Stimulated activated CD4-positive, alpha-beta T cell treated with anti-CD3 and anti-CD28 coated beads, Interleukin-15, amount 100 ng/mL, for 1 hour (primary cell): ENCODE measurements around the gene IFITM2.
A peak's percentile ranks its signal among the peaks of the same experiment; 100 is the strongest.
"Not testable (repeated sequence)": the region's sequence is repeated elsewhere in the genome, so short reads cannot be mapped to it uniquely, and the experiment has no call there.

Experiments
- DNase-seq, 2 donors: peaks; one replicate each; pipeline ENCODE4 v3.0.0-alpha.2; 2020; ENCODE audit warnings: low read depth in 1 of 2, low spot score in 1 of 2

Gene IFITM2

DNA sequence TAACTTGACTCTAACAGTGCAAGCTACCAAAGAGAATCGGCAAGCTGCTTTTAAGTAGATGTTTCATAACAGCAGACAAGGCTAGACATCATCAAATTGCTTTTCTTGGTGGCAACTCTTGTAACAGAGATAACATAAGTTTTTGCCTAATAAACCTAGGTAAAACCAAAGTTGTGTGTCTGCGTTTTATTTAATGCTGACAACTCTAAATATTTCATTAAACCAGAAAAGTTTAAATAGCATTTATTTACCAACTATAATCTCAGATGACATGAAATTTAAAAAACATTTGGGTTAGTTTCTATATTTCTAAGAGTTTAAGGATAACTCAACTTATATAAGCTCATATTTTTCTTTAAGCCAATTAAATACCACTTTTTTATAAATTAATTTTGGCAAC, 32.3 kb downstream of the IFITM2 start:
- DNase-seq: no peak

DNA sequence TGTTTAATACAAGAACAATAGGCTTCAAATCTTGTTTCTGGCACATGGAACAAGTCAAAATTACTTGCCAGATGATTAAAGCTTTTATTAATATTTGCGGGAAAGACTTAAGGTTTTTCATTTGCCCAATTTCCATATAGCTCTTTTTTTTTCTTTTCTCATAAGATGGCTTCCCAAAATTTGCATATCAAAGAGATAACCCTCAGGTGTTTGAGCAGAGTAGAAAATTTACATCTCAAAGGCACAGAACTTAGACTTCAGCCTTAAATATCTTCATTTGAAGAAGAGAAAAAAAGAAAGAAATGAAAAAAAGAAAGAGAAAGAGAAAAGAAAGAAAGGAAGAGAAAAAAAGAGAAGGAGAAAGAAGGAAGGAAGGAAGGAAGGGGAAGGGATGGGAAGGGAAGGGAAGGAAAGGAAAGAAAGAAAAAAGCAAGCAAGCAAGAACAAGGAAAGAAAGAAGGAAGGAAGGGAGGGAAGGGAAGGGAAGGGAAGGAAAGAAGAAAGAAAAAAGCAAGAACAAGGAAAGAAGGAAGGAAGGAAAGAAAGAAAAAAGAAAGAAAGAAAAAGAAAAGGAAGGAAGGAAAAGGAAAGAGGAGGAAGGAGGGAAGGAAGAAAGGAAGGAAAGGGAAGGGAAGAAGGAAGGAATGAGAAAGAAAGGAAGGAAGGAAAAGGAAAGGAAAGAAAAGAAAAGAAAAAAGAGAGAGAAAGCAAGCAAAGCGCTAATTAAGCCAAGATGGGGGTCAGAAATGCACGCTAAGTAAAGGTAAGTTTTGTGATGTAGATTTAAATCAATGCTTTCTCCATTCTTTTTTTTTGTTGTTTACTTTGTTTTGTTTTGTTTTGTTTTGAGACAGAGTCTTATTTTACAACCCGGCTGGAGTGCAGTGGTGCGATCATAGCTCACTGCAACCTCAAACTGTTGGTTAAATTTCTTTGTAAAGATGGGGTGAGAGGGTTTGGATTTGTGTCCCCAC, 33.2 kb downstream of the IFITM2 start:
- no peak for DNase-seq

DNA sequence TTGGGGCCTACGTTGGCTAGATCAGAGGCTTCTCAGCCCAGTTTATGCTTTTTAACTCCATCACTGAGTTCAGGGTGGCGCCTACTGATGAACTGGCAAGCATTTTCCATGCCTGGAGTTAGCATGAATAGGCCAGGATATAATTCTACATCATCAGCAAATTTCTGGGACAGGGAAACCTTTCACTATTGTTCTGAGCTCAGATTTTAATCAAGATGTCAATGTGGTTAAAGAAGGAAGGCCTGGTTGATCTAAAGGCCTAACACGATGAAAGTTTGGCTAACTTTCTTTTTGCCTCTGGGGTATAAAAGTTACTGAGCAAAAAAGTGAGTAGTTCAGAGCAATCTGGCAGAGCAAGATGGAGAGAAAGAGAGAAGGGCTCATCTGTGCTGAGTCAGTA, 34.7 kb downstream of the IFITM2 start:
- DNase-seq: no peak

DNA sequence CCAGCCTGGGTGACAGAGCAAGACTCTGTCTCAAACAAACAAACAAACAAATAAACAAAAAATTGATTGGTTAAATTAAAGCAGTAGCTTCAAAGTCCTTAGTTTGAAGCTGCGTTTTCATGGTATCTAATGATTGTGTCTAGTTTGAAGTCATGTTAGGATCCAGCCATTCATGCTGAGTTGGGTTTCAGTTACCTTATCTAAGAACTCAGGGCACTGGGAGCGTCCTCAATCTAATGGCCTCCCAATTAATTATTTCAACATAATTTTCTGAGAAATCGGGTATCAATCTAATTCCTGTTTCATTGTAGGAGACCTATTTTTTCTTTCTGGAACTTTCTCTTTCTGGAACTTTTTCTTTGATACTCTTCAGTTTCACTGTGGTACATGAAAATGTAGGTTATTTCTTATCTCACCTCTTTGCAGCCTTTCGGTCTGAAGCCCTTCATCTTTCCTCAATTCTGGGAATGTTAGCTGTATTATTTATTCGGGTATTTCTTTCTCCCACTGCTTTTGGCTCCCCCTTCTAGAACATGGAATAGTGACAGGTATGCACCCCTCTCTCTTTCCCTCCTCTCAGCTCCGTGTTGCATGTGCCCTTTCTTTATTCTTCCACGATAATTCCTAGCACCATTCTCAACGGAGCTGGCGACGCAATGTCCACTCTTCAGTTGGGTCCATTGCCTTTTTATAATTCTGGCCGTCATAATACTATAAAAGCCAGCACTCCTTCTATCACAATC, 37.4 kb downstream of the IFITM2 start:
- DNase-seq: no peak

DNA sequence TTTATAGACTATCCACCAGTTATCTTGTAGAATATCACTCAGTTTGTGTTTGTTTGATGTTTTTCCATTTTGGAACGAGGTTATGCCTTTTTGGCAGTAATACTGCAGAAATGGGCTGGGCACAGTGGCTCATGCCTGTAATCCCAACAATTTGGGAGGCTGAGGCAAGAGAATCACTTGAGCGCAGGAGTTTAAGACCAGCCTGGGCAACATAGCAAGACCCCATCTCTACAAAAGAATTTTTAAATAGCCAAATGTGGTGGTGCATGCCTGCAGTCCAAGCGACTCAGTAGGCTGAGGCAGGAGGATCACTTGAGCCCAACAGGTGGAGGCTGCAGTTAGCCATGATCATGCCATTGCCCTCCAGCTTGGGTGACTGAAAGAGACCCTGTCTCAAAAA, 38.9 kb downstream of the IFITM2 start:
- DNase-seq: no peak

DNA sequence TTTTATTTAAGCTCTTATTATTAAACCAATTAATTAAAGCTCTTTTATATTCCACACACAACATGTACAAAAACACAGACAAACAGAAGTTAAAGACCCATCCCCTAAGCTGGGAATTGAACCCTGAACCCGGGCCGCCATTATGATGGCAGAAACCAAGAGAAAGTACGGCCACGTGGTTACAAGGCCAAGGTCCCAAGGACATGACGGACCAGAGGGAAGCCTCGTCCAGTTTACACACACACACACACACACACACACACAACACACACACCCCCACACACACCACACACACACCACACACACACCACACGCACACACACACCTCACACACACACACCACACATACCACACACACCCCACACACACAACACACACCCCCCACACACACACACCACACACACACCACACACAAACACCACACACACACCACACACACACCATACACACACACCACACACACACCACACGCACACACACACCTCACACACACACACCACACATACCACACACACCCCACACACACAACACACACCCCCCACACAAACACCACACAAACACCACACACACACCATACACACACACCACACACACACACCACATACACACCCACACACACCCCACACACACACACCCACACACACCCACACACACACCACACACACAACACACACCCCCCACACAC, 41.8 kb downstream of the IFITM2 start:
- not testable (repeated sequence) for DNase-seq

DNA sequence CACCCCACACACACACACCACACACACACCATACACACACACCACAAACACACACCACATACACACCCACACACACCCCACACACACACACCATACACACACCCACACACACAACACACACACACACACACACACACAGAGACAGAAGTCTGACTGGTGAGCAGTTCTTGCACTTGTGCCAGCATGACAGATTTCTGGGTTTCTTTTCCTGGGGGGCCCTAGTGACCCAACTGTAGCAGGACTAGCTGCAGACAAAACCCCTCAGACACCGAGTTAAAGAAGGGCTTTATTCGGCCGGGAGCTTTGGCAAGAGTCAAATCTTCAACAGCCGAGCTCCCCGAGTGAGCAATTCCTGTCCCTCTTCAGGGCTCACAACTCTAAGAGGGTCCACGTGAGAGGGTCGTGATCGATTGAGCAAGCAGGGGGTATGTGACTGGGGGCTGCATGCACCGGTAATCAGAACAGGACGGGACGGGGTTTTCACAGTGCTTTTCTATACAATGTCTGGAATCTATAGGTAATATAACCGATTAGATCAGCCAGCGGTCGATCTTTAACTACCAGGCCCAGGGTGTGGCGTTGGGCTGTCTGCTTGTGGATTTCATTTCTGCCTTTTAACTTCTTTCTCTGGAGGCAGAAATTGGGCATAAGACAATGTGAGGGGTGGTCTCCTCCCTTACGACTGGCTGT, 42.6 kb downstream of the IFITM2 start:
- not testable (repeated sequence) for DNase-seq

DNA sequence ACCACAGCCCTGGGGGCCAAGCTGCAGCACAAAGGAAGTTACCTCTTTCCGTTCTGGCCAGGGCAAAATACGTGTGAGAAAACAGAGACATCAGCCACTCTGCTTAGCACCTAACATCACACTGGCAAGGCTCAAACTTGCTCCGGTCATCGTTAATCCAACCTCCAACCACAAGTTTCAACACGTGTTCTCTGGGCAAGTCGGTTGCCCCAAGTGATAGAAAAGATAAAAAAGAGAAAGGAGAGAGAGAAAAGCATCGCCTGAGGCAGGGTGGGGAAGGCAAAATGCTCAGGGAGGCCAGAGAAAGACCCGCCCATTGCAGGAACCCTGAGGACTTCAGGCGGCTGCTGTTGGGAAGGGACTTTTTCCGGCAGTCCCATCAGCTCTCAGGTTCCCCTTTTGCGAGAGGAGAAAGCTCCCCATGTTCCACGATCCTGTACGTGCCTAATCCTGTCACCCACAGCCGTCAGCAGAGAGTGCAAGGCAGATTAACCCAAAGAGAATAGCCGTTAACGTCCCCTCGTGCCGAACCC, 43.2 kb downstream of the IFITM2 start:
- DNase-seq: no peak

DNA sequence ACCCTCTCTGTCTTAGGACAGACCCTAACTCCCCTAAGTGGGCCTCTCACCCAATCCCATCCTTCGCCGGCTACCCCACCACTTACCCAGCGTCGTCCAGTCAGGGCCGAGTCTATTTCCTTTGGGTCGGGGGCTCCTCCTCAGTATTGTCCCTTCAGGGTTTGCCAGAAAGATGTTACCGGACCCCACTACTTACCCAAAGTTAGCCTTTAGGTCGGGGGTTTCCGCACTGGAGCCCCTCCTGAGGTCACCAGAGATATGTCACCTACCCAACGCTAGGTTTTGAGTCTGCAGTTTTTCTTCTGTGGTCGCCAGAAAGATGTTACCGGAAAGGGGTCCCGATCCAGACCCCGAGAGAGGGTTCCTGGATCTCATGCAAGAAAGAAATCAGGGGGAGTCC, 43.8 kb downstream of the IFITM2 start:
- no peak for DNase-seq

DNA sequence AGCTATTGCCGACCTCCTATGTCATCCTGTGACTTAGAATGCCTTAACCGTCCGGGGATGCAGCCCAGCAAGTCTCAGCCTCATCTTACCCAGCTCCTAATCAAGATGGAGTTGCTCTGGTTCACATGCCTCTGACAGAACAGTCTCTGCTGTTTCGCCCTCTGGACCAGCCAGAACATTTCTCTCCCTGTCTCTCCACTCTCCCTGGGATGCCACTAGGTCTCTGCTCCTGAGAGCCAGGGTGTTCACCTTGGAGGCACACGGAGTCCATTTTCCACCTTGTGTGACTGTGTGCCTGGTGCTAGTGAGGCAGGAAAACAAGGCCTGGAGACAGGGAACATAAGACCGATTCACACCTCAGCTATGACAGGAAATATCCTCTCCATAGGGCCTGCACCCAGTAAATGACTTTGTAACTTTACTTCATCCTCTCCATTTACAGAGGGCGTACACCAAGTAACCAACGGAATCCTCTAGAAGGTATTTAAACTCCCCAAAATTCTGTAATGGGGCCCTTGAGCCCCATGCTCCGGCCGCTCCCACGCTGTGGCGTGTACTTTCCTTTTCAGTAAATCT, 44.9 kb downstream of the IFITM2 start:
- no peak for DNase-seq

DNA sequence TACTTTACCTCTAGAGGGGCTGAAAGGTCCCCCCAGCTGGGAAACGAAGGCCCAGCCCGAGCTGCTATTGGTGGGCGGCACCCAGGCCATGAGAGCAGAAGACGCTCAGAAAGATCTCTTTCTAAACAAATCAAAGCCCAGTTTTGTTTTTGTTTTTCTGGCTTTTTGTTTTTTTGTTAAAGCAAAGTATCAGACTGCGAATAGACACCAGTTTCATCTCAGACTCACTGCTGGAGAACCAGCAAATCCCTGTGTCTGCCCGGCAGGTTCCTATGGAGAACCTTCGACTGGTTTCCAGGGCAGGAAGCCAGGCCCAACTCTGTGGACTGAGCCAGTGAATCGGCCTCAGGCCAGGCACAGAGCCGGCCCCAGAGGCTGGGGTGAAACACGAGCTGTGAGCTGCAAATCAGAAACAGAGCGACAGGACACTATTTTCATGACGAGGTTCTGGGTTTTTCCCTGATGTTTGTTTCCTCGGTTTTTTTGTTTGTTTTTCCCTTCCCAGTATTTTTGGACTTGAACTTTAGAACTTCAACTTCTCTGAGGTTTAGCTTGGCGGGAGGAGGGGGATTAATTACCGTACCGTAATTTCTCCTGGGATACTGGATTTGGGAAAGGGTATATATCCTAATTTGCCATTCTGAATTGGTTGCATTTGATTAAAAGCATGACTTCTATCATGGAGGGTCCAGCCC, 45.7 kb downstream of the IFITM2 start:
- no peak for DNase-seq

DNA sequence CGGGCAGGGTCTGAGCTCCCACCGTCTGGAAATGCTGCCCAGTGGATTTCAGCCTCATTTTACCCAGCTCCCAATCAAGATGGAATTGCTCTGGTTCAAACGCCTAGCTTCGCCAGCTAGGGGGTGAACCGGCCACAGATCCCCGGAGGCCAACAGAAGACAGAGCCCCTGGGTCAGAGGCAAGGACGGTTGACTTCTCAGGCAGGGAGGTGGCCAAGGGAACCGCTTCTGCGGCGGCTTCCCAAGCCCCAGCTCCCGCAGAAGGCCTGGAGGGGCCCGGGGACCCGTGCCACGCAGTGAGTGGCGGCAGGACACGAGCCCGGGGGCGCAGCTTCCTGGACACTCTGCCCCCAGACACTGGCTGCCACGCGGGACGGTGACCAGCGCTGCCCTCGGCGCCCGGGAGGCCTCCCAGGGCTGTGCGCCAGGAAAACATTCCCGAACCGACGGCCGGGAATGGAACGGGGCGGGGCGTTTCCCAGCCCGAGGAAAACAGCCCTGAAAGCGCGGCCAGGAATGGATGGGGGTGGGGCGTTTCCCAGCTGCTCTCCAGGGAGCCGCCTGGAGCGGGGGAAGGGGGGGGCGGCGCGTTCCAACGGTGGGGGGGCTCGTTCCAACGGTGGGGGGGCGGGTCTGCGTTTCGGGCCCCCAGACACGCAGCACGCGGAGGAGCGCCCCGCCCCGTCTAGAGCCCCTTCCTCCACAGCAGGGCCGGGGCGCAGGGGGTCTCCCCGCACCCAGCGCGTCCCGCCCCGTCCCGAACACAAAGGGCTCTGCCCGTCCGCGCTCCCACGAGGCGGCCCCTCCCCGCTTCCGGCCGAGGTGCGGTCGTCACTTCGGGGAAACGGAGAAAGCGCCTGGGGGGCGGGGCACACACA, 48.2 kb downstream of the IFITM2 start:
- peak; percentile 79 to 80 for DNase-seq

DNA sequence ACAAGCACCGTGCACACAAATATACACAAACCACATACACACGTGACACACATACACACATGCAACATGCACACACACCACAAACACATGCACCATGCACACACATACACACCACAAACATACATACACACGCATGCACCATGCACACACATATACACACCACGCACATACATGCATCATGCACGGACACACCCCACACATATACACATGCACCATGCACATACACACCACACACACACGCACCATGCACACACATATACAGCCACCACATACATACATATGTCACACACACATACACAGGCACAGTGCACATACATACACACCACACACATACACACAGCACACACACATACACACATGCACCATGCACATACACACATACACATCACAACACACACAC, 49.0 kb downstream of the IFITM2 start:
- DNase-seq: no peak

DNA sequence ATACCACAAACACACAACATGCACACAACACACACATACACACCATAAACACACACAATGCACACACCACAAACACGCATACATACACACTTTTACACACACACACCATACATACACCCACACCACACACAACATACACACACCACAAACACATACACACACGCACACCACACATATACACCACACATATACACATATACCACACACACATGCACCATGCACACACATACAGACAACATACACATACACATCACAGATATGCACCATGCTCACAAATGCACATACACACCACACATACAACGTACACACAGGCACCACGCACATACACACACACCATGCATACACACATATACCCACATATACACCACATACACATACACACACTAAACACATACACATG, 50.0 kb downstream of the IFITM2 start:
- no peak for DNase-seq

DNA sequence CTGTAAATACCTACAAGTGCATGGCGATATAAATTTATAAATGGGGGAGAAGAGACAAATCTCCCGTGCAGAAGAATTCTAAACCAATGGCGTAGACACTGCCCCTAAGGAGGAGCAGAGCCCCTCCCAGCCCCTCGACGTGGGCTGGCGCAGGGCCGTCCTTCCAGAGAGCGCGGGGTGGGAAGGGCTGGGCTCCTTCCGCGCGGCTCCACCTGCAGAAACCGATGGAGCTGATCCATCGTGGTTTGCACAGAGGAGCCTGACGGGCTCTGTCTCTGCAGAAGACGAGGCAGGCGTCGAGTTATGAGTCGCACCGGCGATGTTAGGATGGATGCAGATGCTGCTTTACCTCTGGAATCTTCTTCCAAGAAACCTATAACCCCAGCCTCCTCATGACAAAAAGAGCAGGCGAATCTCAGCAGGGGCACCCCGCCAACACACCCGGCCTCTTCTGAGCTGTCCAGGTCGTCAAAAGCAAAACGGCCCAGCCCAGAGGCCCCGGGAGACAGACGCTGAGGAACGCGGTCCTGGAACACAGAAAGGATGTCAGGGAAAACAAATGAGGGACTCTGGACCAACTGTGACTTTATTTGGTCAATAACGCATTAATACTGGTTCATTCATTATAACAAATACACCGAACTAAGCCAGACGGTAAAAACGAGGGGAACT, 50.6 kb downstream of the IFITM2 start:
- no peak for DNase-seq
